GM18526 (cell line): ENCODE data around the gene FRAT2.

Experiments
- POLR2A ChIP-seq: IDR thresholded peaks from 3 replicates; pipeline ENCODE4 v1.6.1; 2011; ENCODE audit not compliant: insufficient read length; ENCODE audit errors: extremely low read depth

Gene FRAT2

DNA sequence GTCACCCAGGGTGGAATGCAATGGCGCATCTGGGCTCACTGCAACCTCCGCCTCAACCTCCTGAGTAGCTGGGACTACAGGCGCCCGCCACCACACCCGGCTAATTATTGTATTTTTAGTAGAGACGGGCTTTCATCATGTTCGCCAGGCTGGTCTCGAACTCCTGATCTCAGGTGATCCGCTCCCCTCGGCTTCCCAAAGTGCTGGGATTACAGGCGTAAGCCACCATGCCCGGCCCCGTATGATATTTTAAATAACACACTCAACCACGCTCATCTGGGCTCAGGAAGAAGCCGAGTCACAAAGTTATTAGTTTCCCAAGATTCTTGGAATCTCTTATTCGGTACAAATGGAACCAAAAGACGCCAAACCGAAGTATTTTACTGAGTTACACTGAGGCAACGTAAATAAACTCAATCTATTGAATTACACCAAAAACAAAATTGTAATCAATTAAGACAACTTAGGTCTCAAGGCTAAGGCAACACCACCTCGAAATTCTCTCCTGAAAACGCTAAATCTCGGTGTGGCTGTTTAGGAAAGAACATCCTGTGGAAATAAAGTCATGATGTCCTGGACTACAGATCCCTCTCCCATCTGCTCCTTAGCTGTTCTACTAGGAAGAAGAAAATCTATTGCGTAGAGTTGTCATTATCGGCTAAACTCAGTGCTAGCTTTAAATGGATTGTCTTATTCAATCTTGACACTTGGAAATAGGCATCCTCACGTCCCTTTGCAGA is 43.0 kb downstream of the FRAT2 start:
- TF ChIP-seq POLR2A, result no peak
